Measurements from ENCODE around the gene GHRH.
A peak's percentile ranks its signal among the peaks of the same experiment; 100 is the strongest.

The GHRH gene

DNA sequence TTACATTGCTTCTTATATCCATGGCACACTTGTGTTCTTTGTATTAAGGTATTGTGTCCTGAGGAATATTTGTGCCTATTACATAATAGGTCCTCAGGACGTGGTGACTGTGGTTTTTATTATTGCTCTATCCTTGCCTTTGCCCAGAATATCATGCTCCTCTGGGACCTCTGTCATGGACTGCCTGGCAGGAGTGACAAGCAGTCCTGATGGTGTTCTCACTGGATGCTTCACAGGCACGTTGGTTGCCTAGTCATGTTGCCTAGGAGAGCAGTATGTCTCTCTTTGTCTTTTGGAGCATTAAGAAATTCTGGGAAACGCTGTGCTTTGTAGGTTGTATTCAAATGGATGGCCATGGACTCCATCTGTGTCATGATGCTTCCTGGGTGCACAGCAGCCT is 57.6 kb downstream of the GHRH start:
- DNase-seq (ENCODE audit: low spot score): no peak

DNA sequence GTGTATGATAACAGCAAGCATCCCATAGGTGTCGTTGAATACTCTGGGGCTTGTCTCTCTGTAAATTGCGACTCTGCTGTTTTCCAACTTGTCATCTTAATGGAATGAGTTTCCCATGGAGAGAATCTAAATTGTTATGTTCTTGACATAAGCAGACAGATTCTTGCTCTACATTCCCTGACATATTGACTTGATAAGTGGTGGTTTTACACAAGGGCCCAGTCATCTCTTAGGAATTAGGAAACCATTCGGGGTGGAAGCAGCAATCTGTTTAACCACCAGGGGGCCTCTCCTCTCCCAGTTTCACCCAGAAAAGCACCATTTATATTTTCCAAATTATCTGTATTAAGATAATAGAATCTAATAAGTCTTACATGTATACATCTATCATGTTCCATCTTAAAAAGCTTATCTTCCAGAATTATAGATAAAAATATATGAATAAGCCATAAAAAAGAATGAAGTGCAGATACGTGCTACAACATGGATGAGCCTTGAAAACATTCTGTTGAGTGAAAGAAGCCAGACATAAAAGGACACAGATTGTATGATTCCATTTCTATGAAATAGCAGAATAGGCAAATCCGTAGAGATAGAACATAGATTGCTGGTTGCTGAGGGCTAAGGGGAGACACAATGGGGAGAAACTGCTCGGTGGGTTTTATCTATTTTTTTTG is 59.2 kb downstream of the GHRH start:
- peak; percentile 94 for DNase-seq (ENCODE audit: low spot score)

DNA sequence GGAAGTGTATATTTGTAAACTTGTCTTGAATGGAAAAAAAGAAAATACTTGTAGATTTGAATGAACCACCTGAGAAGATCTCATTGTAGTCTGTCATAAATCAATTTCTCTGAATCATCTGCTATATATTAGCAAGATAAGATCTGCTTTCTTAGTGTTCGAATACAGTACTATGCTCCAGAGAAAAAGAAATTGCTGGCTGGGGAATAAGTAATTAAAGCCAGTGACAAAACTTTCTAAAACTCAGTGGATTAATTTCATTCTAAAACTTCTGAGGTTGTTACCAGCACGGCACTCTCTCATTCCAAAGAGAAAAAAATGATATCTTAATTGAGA is 59.8 kb downstream of the GHRH start:
- DNase-seq (ENCODE audit: low spot score): no peak
